Measurements from ENCODE around the gene RAC3.

RAC3 gene

DNA sequence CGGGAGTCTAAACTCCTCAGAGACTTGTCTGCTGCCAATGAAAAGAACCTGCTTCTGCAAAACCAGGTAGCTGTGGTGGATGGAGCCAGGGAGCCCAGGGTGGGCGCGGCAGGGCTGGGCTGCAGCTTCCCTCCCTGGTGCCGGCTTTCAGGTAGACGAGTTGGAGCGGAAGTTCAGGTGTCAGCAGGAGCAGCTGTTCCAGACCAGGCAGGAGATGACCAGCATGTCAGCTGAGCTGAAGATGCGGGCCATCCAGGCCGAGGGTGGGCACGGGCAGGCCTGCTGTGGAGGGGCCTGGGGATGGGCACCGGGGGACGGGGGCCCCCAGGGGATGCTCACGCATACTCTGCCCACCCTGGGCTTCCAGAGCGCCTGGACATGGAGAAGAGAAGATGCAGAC is 3.2 kb upstream of the RAC3 start:
- H3K27me3 ChIP-seq (ENCODE audit: insufficient read depth, insufficient read length) = peaks cover 21% of the 10 kb centered on the region
- H3K4me3 ChIP-seq (ENCODE audit: insufficient read length, low read depth) = no peak overlapping the region
- no peak for DNase-seq (ENCODE audit: low read depth, low spot score)
- peaks cover 32% of the 10 kb centered on the region for H3K4me1 ChIP-seq (ENCODE audit: insufficient read depth, insufficient read length)
- TF ChIP-seq SUZ12 (IDR thresholded peaks at IDR 0.05; ENCODE audit: extremely low read depth, insufficient read depth, insufficient read length) (no peak), YY1 (IDR thresholded peaks at IDR 0.05; ENCODE audit: insufficient read depth, insufficient read length) (no peak), ZNF274 (IDR thresholded peaks at IDR 0.05; ENCODE audit: low read depth, low read length) (no peak)
- H3K9ac ChIP-seq (ENCODE audit: insufficient read length, low read depth) = no peak overlapping the region
- no peaks in the 10 kb centered on the region for H3K9me3 ChIP-seq (ENCODE audit: insufficient read depth, low read length)
- peaks cover 41% of the 10 kb centered on the region for H3K36me3 ChIP-seq (ENCODE audit: insufficient read depth, insufficient read length, low read length)

- TF ChIP-seq ZNF274 (IDR thresholded peaks at IDR 0.05; ENCODE audit: low read depth, low read length) = no peak
- TF ChIP-seq SUZ12 (IDR thresholded peaks at IDR 0.05; ENCODE audit: extremely low read depth, insufficient read depth, insufficient read length) = no peak
- TF ChIP-seq YY1 (IDR thresholded peaks at IDR 0.05; ENCODE audit: insufficient read depth, insufficient read length) = no peak
- peaks cover 47% of the 10 kb centered on the region for H3K36me3 ChIP-seq (ENCODE audit: insufficient read depth, insufficient read length, low read length)
- H3K9ac ChIP-seq (ENCODE audit: insufficient read length, low read depth) = no peak overlapping the region
- H3K9me3 ChIP-seq (ENCODE audit: insufficient read depth, low read length) = no peaks in the 10 kb centered on the region
- H3K27me3 ChIP-seq (ENCODE audit: insufficient read depth, insufficient read length) = peaks cover 16% of the 10 kb centered on the region
- peaks cover 32% of the 10 kb centered on the region for H3K4me1 ChIP-seq (ENCODE audit: insufficient read depth, insufficient read length)
- DNase-seq (ENCODE audit: low read depth, low spot score) = no peak
- no peak overlapping the region for H3K4me3 ChIP-seq (ENCODE audit: insufficient read length, low read depth)
These were observed 2.5 kb upstream of the RAC3 start for GRCh38 chr17:82028966-82029365.

- TF ChIP-seq SUZ12 (IDR thresholded peaks at IDR 0.05; ENCODE audit: extremely low read depth, insufficient read depth, insufficient read length) (no peak), ZNF274 (IDR thresholded peaks at IDR 0.05; ENCODE audit: low read depth, low read length) (no peak), YY1 (IDR thresholded peaks at IDR 0.05; ENCODE audit: insufficient read depth, insufficient read length) (no peak)
- DNase-seq (ENCODE audit: low read depth, low spot score) = no peak
- Histone ChIP-seq H3K4me1 (ENCODE audit: insufficient read depth, insufficient read length) (peaks cover 33% of the 10 kb centered on the region), H3K9ac (ENCODE audit: insufficient read length, low read depth) (peak overlapping the region; percentile 84), H3K36me3 (ENCODE audit: insufficient read depth, insufficient read length, low read length) (peaks cover 47% of the 10 kb centered on the region), H3K9me3 (ENCODE audit: insufficient read depth, low read length) (no peaks in the 10 kb centered on the region), H3K27me3 (ENCODE audit: insufficient read depth, insufficient read length) (peaks cover 11% of the 10 kb centered on the region), H3K4me3 (ENCODE audit: insufficient read length, low read depth) (no peak overlapping the region)
These were observed 2.1 kb upstream of the RAC3 start for GRCh38 chr17:82029391-82029790.

- Histone ChIP-seq H3K9me3 (ENCODE audit: insufficient read depth, low read length) (no peaks in the 10 kb centered on the region), H3K36me3 (ENCODE audit: insufficient read depth, insufficient read length, low read length) (peaks cover 51% of the 10 kb centered on the region), H3K4me3 (ENCODE audit: insufficient read length, low read depth) (peak overlapping the region; percentile 54), H3K9ac (ENCODE audit: insufficient read length, low read depth) (peak overlapping the region; percentile 84), H3K27me3 (ENCODE audit: insufficient read depth, insufficient read length) (peaks cover 6% of the 10 kb centered on the region), H3K4me1 (ENCODE audit: insufficient read depth, insufficient read length) (peaks cover 28% of the 10 kb centered on the region)
- no peak for DNase-seq (ENCODE audit: low read depth, low spot score)
- TF ChIP-seq ZNF274 (IDR thresholded peaks at IDR 0.05; ENCODE audit: low read depth, low read length) (no peak), SUZ12 (IDR thresholded peaks at IDR 0.05; ENCODE audit: extremely low read depth, insufficient read depth, insufficient read length) (no peak), YY1 (IDR thresholded peaks at IDR 0.05; ENCODE audit: insufficient read depth, insufficient read length) (no peak)
These were observed 1.4 kb upstream of the RAC3 start for GRCh38 chr17:82029990-82030469.

DNA sequence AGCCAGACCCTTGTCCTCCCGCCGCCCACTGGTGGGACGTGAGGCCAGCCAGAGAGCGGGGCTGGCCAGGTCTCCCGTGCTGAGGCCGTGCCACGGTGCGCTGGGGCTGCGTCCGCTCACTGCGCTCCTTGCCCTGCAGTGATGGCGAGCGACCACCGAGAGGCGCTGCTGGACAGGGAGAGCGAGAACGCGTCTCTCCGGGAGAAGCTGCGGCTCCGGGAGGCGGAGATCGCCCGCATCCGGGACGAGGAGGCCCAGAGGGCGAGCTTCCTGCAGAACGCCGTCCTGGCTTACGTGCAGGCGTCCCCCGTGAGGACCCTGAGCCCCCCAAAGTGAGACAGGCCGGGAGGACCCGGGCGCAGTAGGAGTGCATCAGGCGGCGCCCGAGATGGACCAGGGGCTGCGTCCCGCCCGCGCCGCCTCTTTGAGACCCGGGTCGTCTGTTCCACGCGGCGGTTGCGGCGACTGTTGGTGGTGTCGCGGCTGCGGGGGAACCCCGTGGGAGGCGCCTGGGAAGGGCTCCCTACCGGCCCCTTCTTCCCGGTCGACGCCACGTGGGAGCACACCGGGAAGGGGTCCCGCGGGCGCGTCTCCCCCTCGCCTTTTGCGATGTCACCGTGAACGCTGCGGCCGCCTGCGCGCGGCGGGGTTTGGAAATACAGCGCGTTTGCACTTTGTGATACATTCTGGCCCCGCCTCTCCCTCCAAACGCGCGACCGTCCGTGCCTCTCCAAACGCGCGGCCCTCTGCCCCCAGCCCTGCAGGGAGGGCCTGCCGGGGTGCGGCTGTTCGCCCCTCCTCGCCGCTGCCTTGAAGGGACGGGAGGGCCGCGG is 792 bp upstream of the RAC3 start:
- H3K9ac ChIP-seq (ENCODE audit: insufficient read length, low read depth) = peak overlapping the region; percentile 84

GRCh38 chr17:82031885-82032627 is 578 bp downstream of the RAC3 start:
- Histone ChIP-seq H3K27me3 (ENCODE audit: insufficient read depth, insufficient read length) (peaks cover 10% of the 10 kb centered on the region), H3K9ac (ENCODE audit: insufficient read length, low read depth) (peak overlapping the region; percentile 93), H3K36me3 (ENCODE audit: insufficient read depth, insufficient read length, low read length) (peaks cover 56% of the 10 kb centered on the region), H3K9me3 (ENCODE audit: insufficient read depth, low read length) (no peaks in the 10 kb centered on the region), H3K4me3 (ENCODE audit: insufficient read length, low read depth) (peak overlapping the region; percentile 73), H3K4me1 (ENCODE audit: insufficient read depth, insufficient read length) (peaks cover 38% of the 10 kb centered on the region)
- TF ChIP-seq ZNF274 (IDR thresholded peaks at IDR 0.05; ENCODE audit: low read depth, low read length) (no peak), YY1 (IDR thresholded peaks at IDR 0.05; ENCODE audit: insufficient read depth, insufficient read length) (no peak), SUZ12 (IDR thresholded peaks at IDR 0.05; ENCODE audit: extremely low read depth, insufficient read depth, insufficient read length) (no peak)
- no peak for DNase-seq (ENCODE audit: low read depth, low spot score)

More for the DNA sequence above, 792 bp upstream of the RAC3 start:
- peaks cover 54% of the 10 kb centered on the region for H3K36me3 ChIP-seq (ENCODE audit: insufficient read depth, insufficient read length, low read length)
- TF ChIP-seq YY1 (IDR thresholded peaks at IDR 0.05; ENCODE audit: insufficient read depth, insufficient read length) = no peak
- no peak for TF ChIP-seq SUZ12 (IDR thresholded peaks at IDR 0.05; ENCODE audit: extremely low read depth, insufficient read depth, insufficient read length)
- peak; percentile 63 for DNase-seq (ENCODE audit: low read depth, low spot score)
- peaks cover 6% of the 10 kb centered on the region for H3K27me3 ChIP-seq (ENCODE audit: insufficient read depth, insufficient read length)
- H3K4me3 ChIP-seq (ENCODE audit: insufficient read length, low read depth) = peak overlapping the region; percentile 54
- H3K9me3 ChIP-seq (ENCODE audit: insufficient read depth, low read length) = no peaks in the 10 kb centered on the region
- peaks cover 29% of the 10 kb centered on the region for H3K4me1 ChIP-seq (ENCODE audit: insufficient read depth, insufficient read length)
